ENCODE data around the gene CFAP45. TPM values are rescaled to one million over a fixed set of nuclear protein-coding genes. Genes with fewer than 3 reads are reported as not detected.

Gene CFAP45, protein sequence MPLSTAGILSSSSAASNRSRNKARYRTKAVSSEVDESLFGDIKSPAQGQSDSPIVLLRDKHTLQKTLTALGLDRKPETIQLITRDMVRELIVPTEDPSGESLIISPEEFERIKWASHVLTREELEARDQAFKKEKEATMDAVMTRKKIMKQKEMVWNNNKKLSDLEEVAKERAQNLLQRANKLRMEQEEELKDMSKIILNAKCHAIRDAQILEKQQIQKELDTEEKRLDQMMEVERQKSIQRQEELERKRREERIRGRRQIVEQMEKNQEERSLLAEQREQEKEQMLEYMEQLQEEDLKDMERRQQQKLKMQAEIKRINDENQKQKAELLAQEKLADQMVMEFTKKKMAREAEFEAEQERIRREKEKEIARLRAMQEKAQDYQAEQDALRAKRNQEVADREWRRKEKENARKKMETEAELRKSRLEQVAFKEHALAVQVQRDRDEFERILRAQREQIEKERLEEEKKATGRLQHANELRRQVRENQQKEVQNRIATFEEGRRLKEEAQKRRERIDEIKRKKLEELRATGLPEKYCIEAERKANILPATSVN
- 1 to 10 TPM; 1.2 to 2.2 TPM for total RNA-seq
- long read RNA-seq, donor 1, partial matches to known transcripts = 0 of 1 reads
- long read RNA-seq, donor 1, other reads (novel, unspliced or antisense) = 1 of 1 reads
- long read RNA-seq, donor 2, partial matches to known transcripts = 41 of 92 reads
- long read RNA-seq, donor 2, other reads (novel, unspliced or antisense) = 51 of 92 reads

DNA sequence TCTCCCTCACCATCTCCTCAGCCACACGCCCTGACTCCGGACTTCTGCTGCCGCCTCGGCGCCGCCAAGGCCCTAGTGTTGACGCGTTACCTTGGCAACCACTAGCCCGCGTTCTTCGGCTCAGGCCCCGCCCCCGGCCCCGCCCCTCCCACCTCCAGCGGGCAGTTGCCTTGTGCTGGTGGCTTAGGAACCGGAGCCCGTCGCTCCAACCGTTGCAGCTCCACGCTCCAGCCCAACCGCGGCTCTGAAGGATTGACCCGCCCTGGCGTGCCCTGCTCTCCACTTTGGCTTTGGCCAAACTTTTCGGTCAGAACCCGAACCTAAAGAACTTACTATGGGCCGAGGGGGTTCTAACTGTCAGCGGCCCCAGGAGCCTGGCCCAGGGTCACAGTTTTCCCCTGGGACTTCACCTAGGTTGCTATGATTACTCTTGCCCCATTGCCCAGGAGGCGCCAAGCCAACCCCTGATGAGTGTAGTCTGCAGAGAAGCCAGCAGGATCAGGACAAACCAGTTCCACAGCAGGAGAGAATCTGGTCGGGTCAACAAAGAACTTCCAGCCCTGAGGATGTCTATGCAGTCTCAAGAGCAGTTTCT is at the start of gene CFAP45:
CFAP45 (minus strand) TSS at position 80 of the 595 bp plus-strand sequence; CDS start at position 13, 67 bp downstream.
- peak; percentile 94 for DNase-seq (ENCODE audit: low spot score)
- intact Hi-C loops (cut with DNase I) = no loop called here

DNA sequence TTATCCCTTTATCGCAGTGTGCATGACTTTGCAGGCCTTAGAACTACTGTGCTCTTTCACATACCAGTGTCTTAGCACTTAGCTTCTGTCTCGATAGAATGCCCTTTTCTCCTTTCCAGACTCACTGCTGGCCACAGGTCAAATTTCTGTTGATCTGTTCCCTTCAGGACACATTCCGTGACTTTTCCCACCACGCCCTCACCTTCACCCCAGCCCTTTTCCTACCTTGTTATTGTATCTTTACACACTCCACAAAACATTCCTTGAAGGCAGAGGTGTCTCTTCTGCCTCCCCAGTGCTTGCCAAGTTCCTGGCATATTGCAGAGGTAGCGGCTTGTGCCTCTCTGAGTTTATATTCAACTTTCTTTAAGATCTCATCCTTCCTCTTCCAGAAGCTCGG is 49.2 kb upstream of the CFAP45 start:
- no peak for DNase-seq (ENCODE audit: low spot score)

DNA sequence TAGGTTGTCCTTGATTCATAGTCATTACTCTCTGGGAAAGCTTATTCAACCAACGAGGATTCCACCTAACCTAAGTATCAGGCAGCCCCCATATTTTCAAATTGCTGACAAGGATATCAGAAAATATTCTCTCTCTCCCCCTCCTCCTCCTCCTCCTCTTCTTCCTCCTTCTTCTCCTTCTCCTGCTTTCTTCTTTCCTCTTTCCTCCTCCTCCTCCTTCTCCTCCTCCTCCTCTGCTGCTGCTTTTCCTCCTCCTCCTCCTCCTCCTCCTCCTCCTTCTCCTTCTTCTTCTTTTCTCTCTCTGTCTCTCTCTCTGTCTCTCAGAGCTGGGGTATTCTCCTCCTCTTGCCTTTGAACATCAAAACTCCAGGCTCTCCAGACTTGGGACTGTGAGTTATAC is 48.0 kb upstream of the CFAP45 start:
- intact Hi-C loops (cut with DNase I) = no loop called here
- no peak for DNase-seq (ENCODE audit: low spot score)

More for the DNA sequence above, 49.2 kb upstream of the CFAP45 start:
- intact Hi-C loops (cut with DNase I) = no loop called here

DNA sequence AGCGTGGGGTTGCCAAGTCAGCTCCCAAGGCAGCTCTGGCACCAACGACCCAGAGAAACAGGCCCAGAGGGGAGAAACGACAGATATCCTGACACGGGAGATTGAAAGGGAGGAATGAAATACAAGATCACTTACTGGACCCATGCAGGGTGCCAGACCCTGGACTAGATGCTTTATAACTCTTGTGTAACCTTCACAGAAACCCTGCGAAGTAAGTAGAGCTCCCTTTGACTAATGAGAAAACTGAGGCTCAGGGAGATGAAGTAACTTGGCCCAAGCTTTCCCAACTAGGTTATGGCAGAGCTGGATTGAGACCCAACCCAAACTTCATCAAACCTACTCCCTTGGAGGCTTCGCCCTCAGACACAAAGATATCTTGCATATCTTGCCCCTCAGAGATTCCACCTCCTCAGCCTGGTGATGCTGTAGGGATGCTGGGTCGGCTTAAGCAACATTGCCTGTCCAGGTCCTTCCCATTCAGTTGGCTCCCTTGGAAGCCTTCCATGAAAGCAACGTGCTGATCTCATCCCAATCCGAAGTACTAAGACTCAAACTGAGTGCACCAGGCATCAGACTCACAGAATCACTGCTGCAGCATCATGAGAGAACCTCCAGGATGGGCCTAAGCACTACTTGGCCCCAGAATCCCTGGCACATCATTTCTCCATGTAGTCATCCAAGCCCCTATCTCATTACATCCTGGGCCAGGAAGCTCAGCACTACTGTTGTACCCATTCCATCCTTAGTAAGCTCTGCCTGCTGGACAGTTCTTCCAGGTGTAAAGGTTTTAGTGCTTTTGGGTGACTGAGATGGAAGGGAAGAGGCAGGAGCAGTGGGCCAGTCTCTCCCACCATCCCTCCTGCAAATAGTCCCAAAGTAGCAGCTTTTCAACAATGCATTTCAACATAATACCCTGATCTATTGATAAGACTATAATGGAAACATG is 46.5 kb upstream of the CFAP45 start:
- intact Hi-C loops (cut with DNase I) = no loop called here
- no peak for DNase-seq (ENCODE audit: low spot score)

DNA sequence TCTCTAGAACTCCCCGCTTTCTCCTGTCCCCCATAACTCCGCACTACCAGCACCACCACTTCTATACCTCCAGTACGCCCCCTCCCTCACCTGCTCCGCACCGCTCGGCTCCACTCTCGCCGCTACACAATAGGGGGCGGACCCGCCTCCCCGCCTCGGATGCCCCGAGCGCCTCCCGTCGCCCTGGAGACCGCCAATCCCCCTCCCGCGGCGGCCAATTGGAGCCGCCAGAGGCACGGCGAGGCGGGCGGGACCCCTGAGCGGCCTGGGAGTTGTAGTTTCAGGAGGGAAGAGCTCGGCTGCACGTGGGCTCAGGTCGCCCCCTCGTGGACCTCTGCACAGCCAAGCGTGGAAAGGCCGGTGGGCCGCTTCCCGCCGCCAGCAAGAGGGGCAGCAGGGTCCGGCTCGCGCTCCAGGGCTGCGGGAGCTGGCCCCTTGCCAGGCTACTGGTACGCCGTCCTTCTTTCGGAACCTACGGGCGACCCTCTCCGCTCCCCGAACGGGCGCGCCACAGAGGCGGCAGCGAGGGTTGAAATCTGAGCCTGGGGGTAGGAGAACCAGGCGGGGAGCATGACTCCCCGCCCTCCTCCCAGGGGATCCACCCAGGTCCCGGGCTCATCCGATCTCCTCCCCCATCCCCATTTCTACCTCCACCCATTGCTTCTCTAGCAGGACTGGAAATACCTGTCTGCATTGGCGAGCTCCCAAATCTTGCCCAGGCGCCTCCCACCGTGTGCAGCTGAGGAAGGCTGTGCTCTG is 45.7 kb upstream of the CFAP45 start, which contains the start of gene IGSF9:
IGSF9 (minus strand) TSS at position 131 of the 759 bp plus-strand sequence. CDS start 2,159 bp downstream, outside the sequence.
- DNase-seq (ENCODE audit: low spot score) = peak; percentile 90
- intact Hi-C loops (cut with DNase I) = no loop called here

DNA sequence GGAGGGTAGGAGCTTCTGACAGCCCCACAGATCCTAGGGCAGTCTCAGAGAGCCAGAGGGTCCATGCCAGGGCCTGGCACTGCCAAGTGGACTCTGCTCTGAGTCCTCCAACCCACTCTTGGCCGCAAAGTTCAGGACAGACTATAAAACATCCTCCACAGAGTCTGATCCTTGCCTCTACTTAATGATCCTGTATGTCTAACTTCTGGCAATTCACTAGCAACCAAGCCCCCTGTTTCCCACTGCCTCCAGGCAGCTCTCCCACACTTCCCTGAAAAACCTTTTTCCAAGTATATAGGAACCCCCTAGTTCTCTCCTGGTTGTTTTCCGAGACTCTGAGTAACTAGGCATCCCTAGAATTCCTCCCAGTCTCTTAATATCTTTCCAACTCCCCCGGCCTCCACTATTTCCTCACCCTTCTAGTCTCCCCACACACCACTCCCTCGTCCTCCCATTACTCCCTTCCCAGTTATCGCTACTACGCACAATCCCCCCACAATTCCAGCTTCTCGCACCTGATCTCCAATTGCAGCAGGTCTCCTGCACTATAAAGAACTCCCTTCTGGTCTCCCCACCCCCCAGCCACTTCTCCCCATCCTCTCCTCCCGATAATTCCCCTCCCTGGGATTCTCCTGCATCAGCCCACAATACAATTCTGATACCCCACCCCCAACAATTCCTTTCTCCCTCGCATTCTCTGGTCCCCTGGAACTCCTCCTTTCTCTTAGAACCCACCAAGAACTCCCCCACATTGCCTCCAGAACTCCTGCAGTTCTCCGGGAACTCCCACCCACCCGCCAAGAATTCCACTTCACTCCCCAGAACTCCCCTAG is 44.9 kb upstream of the CFAP45 start:
- intact Hi-C loops (cut with DNase I) = loop anchor here in 1 of 2 donors (5.0 kb wide), 1 partner anchor 57 kb away; no protein-coding TSS in a partner anchor
- no peak for DNase-seq (ENCODE audit: low spot score)

DNA sequence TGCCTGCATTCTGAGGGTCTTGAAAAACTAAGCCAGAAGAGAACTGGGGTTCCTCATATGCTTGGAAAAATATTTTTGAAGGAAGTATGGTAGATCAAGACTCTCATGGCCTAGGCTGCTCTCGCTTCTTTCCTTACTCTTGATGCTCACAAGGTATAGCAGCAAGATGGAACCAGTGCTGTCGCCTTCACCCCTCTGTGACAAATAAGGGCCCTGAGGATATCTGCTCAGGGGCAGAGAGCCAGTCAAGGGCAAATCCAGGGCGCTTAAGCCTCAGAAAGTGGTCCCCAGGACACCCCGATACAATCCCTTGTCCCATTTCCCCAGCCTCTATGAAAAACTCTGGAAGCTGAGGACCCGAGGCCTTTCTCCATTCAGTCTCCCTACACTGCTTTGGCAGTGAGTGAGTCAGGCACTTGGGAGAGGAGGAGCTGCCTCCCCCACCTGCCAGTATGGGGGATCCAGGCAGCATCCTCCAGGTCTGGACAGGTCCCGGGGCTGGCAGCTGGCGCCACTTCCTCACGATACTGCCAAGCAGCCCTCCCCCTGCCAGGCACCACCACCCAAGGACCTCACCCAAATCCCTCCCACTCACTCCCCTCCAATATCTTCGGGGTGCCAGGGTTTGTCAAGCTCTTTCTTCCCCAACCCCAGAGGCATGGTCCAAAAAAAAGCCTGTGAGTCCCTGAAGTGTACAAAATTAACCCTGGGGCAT is 44.1 kb upstream of the CFAP45 start:
- intact Hi-C loops (cut with DNase I) = loop anchor here in 1 of 2 donors (5.0 kb wide), 1 partner anchor 58 kb away; no protein-coding TSS in a partner anchor
- no peak for DNase-seq (ENCODE audit: low spot score)

DNA sequence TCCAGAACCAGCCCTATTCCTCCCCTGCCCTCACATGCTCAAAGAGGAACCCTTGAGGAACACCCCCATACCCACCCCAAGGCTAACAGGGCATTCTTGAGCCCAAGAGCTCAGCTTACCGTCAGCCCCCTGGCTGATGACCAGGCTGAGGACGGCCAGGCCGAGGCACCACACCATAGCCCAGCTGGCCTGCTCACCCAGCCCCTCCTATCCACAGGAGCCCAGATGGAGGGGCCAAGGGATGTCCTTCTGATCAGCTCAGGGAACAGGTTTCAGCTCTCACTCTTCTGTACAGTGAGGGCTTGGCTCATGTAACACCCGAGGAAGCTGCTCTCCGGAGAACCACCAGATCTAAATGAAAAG is 43.3 kb upstream of the CFAP45 start:
- intact Hi-C loops (cut with DNase I) = loop anchor here in 1 of 2 donors (5.0 kb wide), 1 partner anchor 59 kb away; no protein-coding TSS in a partner anchor
- DNase-seq (ENCODE audit: low spot score) = no peak

DNA sequence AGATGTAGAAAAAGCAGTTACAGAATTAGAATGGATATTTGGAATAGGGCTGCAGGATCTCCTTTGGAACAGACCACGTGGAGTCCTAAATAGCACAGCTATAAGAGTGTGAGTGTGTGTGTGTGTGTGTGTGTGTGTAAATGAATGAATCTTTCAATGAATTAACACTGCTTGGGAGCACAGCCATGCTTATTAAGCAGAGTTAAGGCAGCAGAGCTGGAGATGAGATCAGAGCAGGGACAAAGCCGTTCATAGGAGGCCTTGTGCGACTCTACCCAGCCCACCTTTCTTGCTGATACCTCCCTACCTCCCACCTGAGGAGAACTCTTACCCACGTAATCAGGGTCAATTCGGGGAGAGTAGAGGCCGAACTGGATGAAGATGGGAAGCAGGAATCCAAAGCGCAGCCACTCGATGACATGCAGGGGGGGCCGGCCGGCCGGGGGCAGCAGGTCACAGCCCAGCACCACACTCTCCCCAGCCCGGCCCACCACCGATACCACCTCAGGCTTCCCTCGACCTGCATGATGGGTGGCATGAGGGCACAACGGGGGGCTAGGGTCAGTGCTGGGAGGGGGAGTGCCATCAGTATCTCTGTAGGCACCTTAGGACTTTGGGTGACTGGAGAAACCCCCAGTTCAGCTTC is 42.8 kb upstream of the CFAP45 start:
- intact Hi-C loops (cut with DNase I) = loop anchor here in 1 of 2 donors (5.0 kb wide), 1 partner anchor 60 kb away; no protein-coding TSS in a partner anchor
- no peak for DNase-seq (ENCODE audit: low spot score)

DNA sequence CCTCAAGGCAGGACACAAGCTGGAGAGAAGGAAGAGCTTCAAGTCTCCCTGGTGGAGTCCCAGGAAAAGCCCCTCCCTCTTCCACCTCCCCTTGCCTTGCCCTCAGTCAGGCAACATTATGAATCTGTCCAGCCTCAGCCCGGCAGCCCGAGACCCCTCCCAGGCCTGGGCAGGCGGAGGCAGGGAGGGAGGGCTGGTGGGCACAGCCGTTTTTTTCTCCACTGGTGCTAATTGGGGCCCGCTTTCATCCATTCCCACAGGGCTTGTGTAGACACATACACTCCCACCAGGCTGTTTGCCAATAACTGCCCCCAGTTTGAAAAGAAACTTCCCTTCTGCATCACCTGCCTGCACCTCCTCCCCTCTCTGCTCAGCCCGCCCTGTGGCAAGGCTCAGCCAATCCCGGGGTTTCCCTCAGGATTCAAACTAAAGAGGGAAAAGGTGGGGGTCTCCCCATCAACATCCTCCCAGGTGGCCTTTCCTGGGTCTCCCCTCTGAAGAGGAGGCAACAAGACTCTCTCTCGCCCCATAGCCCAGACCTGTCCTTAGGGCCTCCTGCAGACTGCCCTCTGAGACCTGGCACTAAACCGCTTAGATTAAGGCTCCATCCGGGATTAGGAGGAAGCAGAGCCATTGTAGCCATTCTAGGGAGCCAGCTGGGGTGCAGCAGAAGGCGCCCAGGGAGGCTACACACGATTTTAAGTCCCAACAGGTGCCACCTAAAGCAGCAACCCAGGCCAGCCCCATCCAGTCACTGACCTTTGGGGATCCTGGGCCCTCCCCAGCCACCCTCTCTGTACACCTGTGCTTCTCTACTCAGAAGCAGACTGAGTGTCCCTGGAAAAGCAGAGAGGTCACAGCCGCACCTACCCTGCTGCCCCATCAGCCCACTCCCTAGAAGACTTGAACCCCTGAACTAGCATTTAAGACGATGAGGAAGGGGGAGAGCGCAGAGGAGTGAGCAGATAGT is 41.9 kb upstream of the CFAP45 start:
- no peak for DNase-seq (ENCODE audit: low spot score)
- intact Hi-C loops (cut with DNase I) = loop anchor here in 1 of 2 donors (5.0 kb wide), 1 partner anchor 60 kb away; no protein-coding TSS in a partner anchor

DNA sequence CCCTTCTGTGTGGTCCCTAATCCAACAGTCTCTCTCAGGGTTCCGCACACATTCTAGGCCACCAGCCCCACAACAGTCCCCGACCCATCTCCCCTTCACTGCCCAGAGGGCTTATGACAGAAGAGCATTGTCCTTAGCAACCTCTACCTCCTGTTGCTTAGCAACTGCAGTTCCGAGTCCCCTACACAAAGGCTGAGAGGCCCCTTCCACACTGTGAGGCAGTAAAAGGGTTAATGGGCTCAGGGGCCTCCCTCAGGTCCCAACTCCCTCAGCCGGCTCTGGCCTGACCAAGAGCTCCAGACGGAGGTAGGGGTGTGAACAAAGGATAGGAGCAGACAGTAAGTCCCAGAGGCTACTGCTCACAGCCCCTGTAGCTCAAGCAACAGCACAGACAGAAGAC is 41.2 kb upstream of the CFAP45 start:
- DNase-seq (ENCODE audit: low spot score) = no peak
- intact Hi-C loops (cut with DNase I) = loop anchor here in 1 of 2 donors (5.0 kb wide), 1 partner anchor 61 kb away; no protein-coding TSS in a partner anchor

DNA sequence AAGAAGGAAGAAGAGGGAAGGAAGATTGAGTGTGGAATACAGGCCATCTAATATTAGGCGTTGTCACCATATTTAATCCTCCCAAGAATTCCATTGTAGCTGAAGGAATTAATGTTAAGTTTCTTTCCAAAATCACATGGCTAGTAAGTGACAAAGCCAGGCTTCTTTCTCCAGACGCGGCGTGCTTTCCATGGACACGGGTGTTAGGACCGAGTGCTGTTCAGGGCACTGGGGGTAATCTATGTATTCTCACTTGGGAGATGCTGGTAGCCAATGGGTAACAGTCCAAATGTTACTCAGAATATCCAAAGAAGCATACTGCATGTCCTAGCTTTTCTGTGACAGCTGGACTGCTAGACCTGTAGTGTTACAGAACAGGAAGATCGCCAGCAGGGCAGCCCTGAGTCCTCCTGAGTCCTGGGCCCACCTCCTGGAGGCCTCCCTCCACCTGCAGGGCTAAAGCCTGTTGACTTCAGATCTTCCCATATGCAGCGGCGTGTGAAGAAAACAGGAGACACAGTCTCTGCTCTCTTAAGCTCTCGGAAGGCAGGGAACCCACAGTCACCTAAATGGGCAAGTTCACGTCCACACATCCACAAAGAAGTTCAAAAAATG is 40.1 kb upstream of the CFAP45 start:
- no peak for DNase-seq (ENCODE audit: low spot score)
- intact Hi-C loops (cut with DNase I) = loop anchor here in 1 of 2 donors (5.0 kb wide), 1 partner anchor 62 kb away; no protein-coding TSS in a partner anchor

DNA sequence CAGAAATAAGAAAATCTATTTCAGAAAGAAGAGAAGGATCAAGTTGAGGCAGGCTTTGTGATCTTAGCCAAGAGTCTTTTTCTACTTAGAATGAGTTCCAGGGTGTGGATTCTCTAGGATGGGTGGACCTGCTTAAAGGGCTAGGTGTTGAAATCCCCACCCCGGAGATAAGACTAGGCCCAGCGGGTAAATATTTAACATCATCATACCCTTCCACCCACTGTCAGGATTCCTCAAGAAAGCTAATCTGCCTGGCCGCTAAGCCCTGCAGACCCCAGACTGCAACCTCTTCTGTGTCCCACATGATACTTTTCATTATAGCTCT is 39.7 kb upstream of the CFAP45 start:
- intact Hi-C loops (cut with DNase I) = loop anchor here (5.0 kb wide), 2 partner anchors 63 to 68 kb away; no protein-coding TSS in a partner anchor
- DNase-seq (ENCODE audit: low spot score) = no peak

All from posterior vena cava (tissue), 2 donors.